ENCODE data around the gene TBC1D13.

- no peak for TF ChIP-seq CTCF (IDR thresholded peaks at IDR 0.05; ENCODE audit: insufficient read depth, low read length)
- no peak for TF ChIP-seq POLR2AphosphoS5 (IDR thresholded peaks at IDR 0.05; ENCODE audit: low read depth)
- no peak for TF ChIP-seq SPI1 (IDR thresholded peaks at IDR 0.05; ENCODE audit: borderline replicate concordance, low read depth)
- no peak for TF ChIP-seq REST (IDR thresholded peaks at IDR 0.05; ENCODE audit: insufficient replicate concordance, low read depth)
These were observed 20.8 kb downstream of the TBC1D13 start for GRCh38 chr9:128807827-128808226.
